Activated CD8-positive, alpha-beta memory T cell treated with anti-CD3 and anti-CD28 coated beads for 48 hours (primary cell): Measurements from ENCODE around the gene TICRR.

ENCODE experiments used
- DNase-seq, 3 experiments: peaks; one replicate each; pipeline ENCODE4 v3.0.0-alpha.2; 2020; ENCODE audit warnings: low read depth in 2 of 3, low spot score in 2 of 3

The TICRR gene

GRCh38 chr15:89653578-89653977 is 78.3 kb downstream of the TICRR start:
- DNase-seq: no peak

- no peak for DNase-seq
Measured at GRCh38 chr15:89654301-89654761, 79.1 kb downstream of the TICRR start.

GRCh38 chr15:89654847-89655805 is 79.9 kb downstream of the TICRR start, which contains the start of gene KIF7:
Gene KIF7, minus strand, starts transcription at chr15:89655467. Its CDS starts 2,537 bp downstream, at chr15:89652930.
- DNase-seq: no peak

GRCh38 chr15:89656116-89656815 is 81.0 kb downstream of the TICRR start:
- no peak for DNase-seq

- DNase-seq: no peak
Measured at GRCh38 chr15:89657686-89658200, 82.5 kb downstream of the TICRR start.

- no peak for DNase-seq
Measured at GRCh38 chr15:89659295-89659694, 84.0 kb downstream of the TICRR start.

- DNase-seq: no peak
Measured at GRCh38 chr15:89660556-89660955, 85.3 kb downstream of the TICRR start.

GRCh38 chr15:89662893-89663626 is 87.8 kb downstream of the TICRR start:
- no peak for DNase-seq

GRCh38 chr15:89664441-89665350 is 89.4 kb downstream of the TICRR start:
- no peak for DNase-seq

- DNase-seq: no peak
Measured at GRCh38 chr15:89665449-89666181, 90.3 kb downstream of the TICRR start.

GRCh38 chr15:89666184-89666857 is 91.1 kb downstream of the TICRR start:
- DNase-seq: no peak

- no peak for DNase-seq
Measured at GRCh38 chr15:89666858-89667705, 91.8 kb downstream of the TICRR start.

- DNase-seq: no peak
Measured at GRCh38 chr15:89667706-89667960, 92.4 kb downstream of the TICRR start.

GRCh38 chr15:89668171-89668570 is 92.9 kb downstream of the TICRR start:
- DNase-seq: no peak

- DNase-seq: no peak
Measured at GRCh38 chr15:89669309-89669865, 94.1 kb downstream of the TICRR start.

GRCh38 chr15:89669941-89670340 is 94.7 kb downstream of the TICRR start:
- DNase-seq: no peak

GRCh38 chr15:89670971-89671560 is 95.8 kb downstream of the TICRR start:
- DNase-seq: no peak
